ENCODE results near the gene NAA10.
A peak's percentile ranks its signal among the peaks of the same experiment; 100 is the strongest.

NAA10 gene

GRCh38 chrX:153954558-153955227 lies 19.9 kb upstream of the NAA10 start:
- Histone ChIP-seq H3K4me3 (ENCODE audit: low read depth in 1 of 2, low read length in 2 of 2) (no peak overlapping the region), H3K9me3 (ENCODE audit: low read length) (no peaks in the 10 kb centered on the region), H3K4me1 (ENCODE audit: insufficient read depth, low read length) (peaks cover 8% of the 10 kb centered on the region), H3K36me3 (ENCODE audit: insufficient read depth, low read length) (peaks cover 60% of the 10 kb centered on the region), H3K9ac (ENCODE audit: low read length) (no peak overlapping the region), H3K27me3 (ENCODE audit: control insufficient read depth in 1 of 2, insufficient read depth in 2 of 2, low read length in 2 of 2) (peaks cover 0 to 8% of the 10 kb centered on the region in 2 donors), H3K27ac (ENCODE audit: low read depth, low read length) (peak overlapping the region; percentile 3)

- Histone ChIP-seq H3K9me3 (ENCODE audit: low read length) (no peaks in the 10 kb centered on the region), H3K36me3 (ENCODE audit: insufficient read depth, low read length) (peaks cover 59% of the 10 kb centered on the region), H3K27me3 (ENCODE audit: control insufficient read depth in 1 of 2, insufficient read depth in 2 of 2, low read length in 2 of 2) (peaks cover 0 to 5% of the 10 kb centered on the region in 2 donors), H3K4me1 (ENCODE audit: insufficient read depth, low read length) (peaks cover 12% of the 10 kb centered on the region), H3K27ac (ENCODE audit: low read depth, low read length) (peak overlapping the region; percentile 48), H3K4me3 (ENCODE audit: low read depth in 1 of 2, low read length in 2 of 2) (peak overlapping the region in 1 of 2 donors; percentile 50), H3K9ac (ENCODE audit: low read length) (no peak overlapping the region)
These were observed 19.2 kb upstream of the NAA10 start for GRCh38 chrX:153953892-153954557.

GRCh38 chrX:153953342-153953830 lies 18.5 kb upstream of the NAA10 start:
- Histone ChIP-seq H3K27me3 (ENCODE audit: control insufficient read depth in 1 of 2, insufficient read depth in 2 of 2, low read length in 2 of 2) (no peaks in the 10 kb centered on the region), H3K4me1 (ENCODE audit: insufficient read depth, low read length) (peaks cover 18% of the 10 kb centered on the region), H3K4me3 (ENCODE audit: low read depth in 1 of 2, low read length in 2 of 2) (peak overlapping the region in 1 of 2 donors; percentile 50), H3K9ac (ENCODE audit: low read length) (peak overlapping the region; percentile 46), H3K27ac (ENCODE audit: low read depth, low read length) (peak overlapping the region; percentile 69), H3K36me3 (ENCODE audit: insufficient read depth, low read length) (peaks cover 55% of the 10 kb centered on the region), H3K9me3 (ENCODE audit: low read length) (no peaks in the 10 kb centered on the region)

GRCh38 chrX:153952373-153953026 lies 17.7 kb upstream of the NAA10 start:
- Histone ChIP-seq H3K27me3 (ENCODE audit: control insufficient read depth in 1 of 2, insufficient read depth in 2 of 2, low read length in 2 of 2) (no peaks in the 10 kb centered on the region), H3K36me3 (ENCODE audit: insufficient read depth, low read length) (peaks cover 47% of the 10 kb centered on the region), H3K4me3 (ENCODE audit: low read depth in 1 of 2, low read length in 2 of 2) (no peak overlapping the region), H3K9ac (ENCODE audit: low read length) (peak overlapping the region; percentile 46), H3K27ac (ENCODE audit: low read depth, low read length) (peak overlapping the region; percentile 69), H3K9me3 (ENCODE audit: low read length) (no peaks in the 10 kb centered on the region), H3K4me1 (ENCODE audit: insufficient read depth, low read length) (peaks cover 23% of the 10 kb centered on the region)

GRCh38 chrX:153951683-153952372 lies 17.0 kb upstream of the NAA10 start:
- Histone ChIP-seq H3K9ac (ENCODE audit: low read length) (no peak overlapping the region), H3K36me3 (ENCODE audit: insufficient read depth, low read length) (peaks cover 41% of the 10 kb centered on the region), H3K27ac (ENCODE audit: low read depth, low read length) (peak overlapping the region; percentile 69), H3K4me1 (ENCODE audit: insufficient read depth, low read length) (peaks cover 30% of the 10 kb centered on the region), H3K27me3 (ENCODE audit: control insufficient read depth in 1 of 2, insufficient read depth in 2 of 2, low read length in 2 of 2) (peaks cover 0 to 6% of the 10 kb centered on the region in 2 donors), H3K4me3 (ENCODE audit: low read depth in 1 of 2, low read length in 2 of 2) (no peak overlapping the region), H3K9me3 (ENCODE audit: low read length) (no peaks in the 10 kb centered on the region)

- peaks cover 0 to 13% of the 10 kb centered on the region in 2 donors for H3K27me3 ChIP-seq (ENCODE audit: control insufficient read depth in 1 of 2, insufficient read depth in 2 of 2, low read length in 2 of 2)
- no peak overlapping the region for H3K4me3 ChIP-seq (ENCODE audit: low read depth in 1 of 2, low read length in 2 of 2)
- H3K36me3 ChIP-seq (ENCODE audit: insufficient read depth, low read length), result peaks cover 30% of the 10 kb centered on the region
- no peaks in the 10 kb centered on the region for H3K9me3 ChIP-seq (ENCODE audit: low read length)
- peak overlapping the region; percentile 6 for H3K27ac ChIP-seq (ENCODE audit: low read depth, low read length)
- H3K9ac ChIP-seq (ENCODE audit: low read length), result no peak overlapping the region
- peaks cover 30% of the 10 kb centered on the region for H3K4me1 ChIP-seq (ENCODE audit: insufficient read depth, low read length)
These were observed 15.3 kb upstream of the NAA10 start for GRCh38 chrX:153950127-153950526.

GRCh38 chrX:153948847-153949805 lies 14.3 kb upstream of the NAA10 start:
- peak overlapping the region; percentile 67 for H3K27ac ChIP-seq (ENCODE audit: low read depth, low read length)
- H3K4me1 ChIP-seq (ENCODE audit: insufficient read depth, low read length), result peaks cover 30% of the 10 kb centered on the region
- no peak overlapping the region for H3K4me3 ChIP-seq (ENCODE audit: low read depth in 1 of 2, low read length in 2 of 2)
- peaks cover 0 to 18% of the 10 kb centered on the region in 2 donors for H3K27me3 ChIP-seq (ENCODE audit: control insufficient read depth in 1 of 2, insufficient read depth in 2 of 2, low read length in 2 of 2)
- no peaks in the 10 kb centered on the region for H3K9me3 ChIP-seq (ENCODE audit: low read length)
- H3K9ac ChIP-seq (ENCODE audit: low read length), result no peak overlapping the region
- H3K36me3 ChIP-seq (ENCODE audit: insufficient read depth, low read length), result peaks cover 30% of the 10 kb centered on the region

GRCh38 chrX:153948002-153948466 lies 13.2 kb upstream of the NAA10 start:
- H3K36me3 ChIP-seq (ENCODE audit: insufficient read depth, low read length), result peaks cover 27% of the 10 kb centered on the region
- peaks cover 28% of the 10 kb centered on the region for H3K4me1 ChIP-seq (ENCODE audit: insufficient read depth, low read length)
- H3K4me3 ChIP-seq (ENCODE audit: low read depth in 1 of 2, low read length in 2 of 2), result no peak overlapping the region
- no peaks in the 10 kb centered on the region for H3K9me3 ChIP-seq (ENCODE audit: low read length)
- no peak overlapping the region for H3K9ac ChIP-seq (ENCODE audit: low read length)
- H3K27me3 ChIP-seq (ENCODE audit: control insufficient read depth in 1 of 2, insufficient read depth in 2 of 2, low read length in 2 of 2), result peaks cover 0 to 21% of the 10 kb centered on the region in 2 donors
- H3K27ac ChIP-seq (ENCODE audit: low read depth, low read length), result peak overlapping the region; percentile 4

- Histone ChIP-seq H3K9me3 (ENCODE audit: low read length) (no peaks in the 10 kb centered on the region), H3K36me3 (ENCODE audit: insufficient read depth, low read length) (peaks cover 27% of the 10 kb centered on the region), H3K4me3 (ENCODE audit: low read depth in 1 of 2, low read length in 2 of 2) (no peak overlapping the region), H3K9ac (ENCODE audit: low read length) (no peak overlapping the region), H3K27me3 (ENCODE audit: control insufficient read depth in 1 of 2, insufficient read depth in 2 of 2, low read length in 2 of 2) (peaks cover 0 to 21% of the 10 kb centered on the region in 2 donors), H3K4me1 (ENCODE audit: insufficient read depth, low read length) (peaks cover 26% of the 10 kb centered on the region), H3K27ac (ENCODE audit: low read depth, low read length) (peak overlapping the region; percentile 4)
These were observed 12.4 kb upstream of the NAA10 start for GRCh38 chrX:153947009-153947769.
